ENCODE data around the gene TMEM156. TPM values are rescaled to one million over a fixed set of nuclear protein-coding genes. Genes with fewer than 3 reads are reported as not detected.
"Not testable (repeated sequence)": the region's sequence is repeated elsewhere in the genome, so short reads cannot be mapped to it uniquely, and the experiment has no call there.

The TMEM156 gene
- total RNA-seq, 4 donors from 2014 or later, result not detected

- Histone ChIP-seq H3K27ac (no peak overlapping the region), H3K4me3 (no peak overlapping the region), H3K9me3 (no peaks in the 10 kb centered on the region), H3K4me1 (no peaks in the 10 kb centered on the region), H3K36me3 (no peaks in the 10 kb centered on the region), H3K27me3 (no peaks in the 10 kb centered on the region)
- TF ChIP-seq EP300 (IDR thresholded peaks at IDR 0.05) (no peak), POLR2A (IDR thresholded peaks at IDR 0.05) (no peak), POLR2AphosphoS5 (IDR thresholded peaks at IDR 0.05) (no peak), CTCF (IDR thresholded peaks at IDR 0.05) (no peak)
- 82 to 100% methylated on average over 2 of the region's 5 CpGs for WGBS, 2 donors (ENCODE audit: low coverage in 1 of 2)
- no peak for ATAC-seq
These were observed 42.0 kb downstream of the TMEM156 start for GRCh38 chr4:38990241-38990640.

- WGBS, 2 donors (ENCODE audit: low coverage in 1 of 2), result 78 to 91% methylated on average over 4 to 6 of the region's 6 CpGs
- Histone ChIP-seq H3K9me3 (no peaks in the 10 kb centered on the region), H3K36me3 (no peaks in the 10 kb centered on the region), H3K27me3 (no peaks in the 10 kb centered on the region), H3K27ac (no peak overlapping the region), H3K4me3 (no peak overlapping the region), H3K4me1 (no peaks in the 10 kb centered on the region)
- no peak for ATAC-seq
- TF ChIP-seq EP300 (IDR thresholded peaks at IDR 0.05), result no peak
- TF ChIP-seq CTCF (IDR thresholded peaks at IDR 0.05), result no peak
- no peak for TF ChIP-seq POLR2A (IDR thresholded peaks at IDR 0.05)
- TF ChIP-seq POLR2AphosphoS5 (IDR thresholded peaks at IDR 0.05), result no peak
These were observed 42.7 kb downstream of the TMEM156 start for GRCh38 chr4:38989487-38989886.

- not testable (repeated sequence) for H3K27me3 ChIP-seq, ATAC-seq, H3K36me3 ChIP-seq, H3K27ac ChIP-seq, H3K9me3 ChIP-seq, H3K4me3 ChIP-seq, H3K4me1 ChIP-seq
- 80 to 96% methylated on average over 1 to 9 of the region's 9 CpGs for WGBS, 2 donors (ENCODE audit: low coverage in 1 of 2)
These were observed 43.9 kb downstream of the TMEM156 start for GRCh38 chr4:38988353-38988752.

- no peaks in the 10 kb centered on the region for H3K4me1 ChIP-seq
- H3K27me3 ChIP-seq, result no peaks in the 10 kb centered on the region
- no peak overlapping the region for H3K4me3 ChIP-seq
- H3K27ac ChIP-seq, result no peak overlapping the region
- no peaks in the 10 kb centered on the region for H3K36me3 ChIP-seq
- no peak for ATAC-seq
- no peaks in the 10 kb centered on the region for H3K9me3 ChIP-seq
- TF ChIP-seq CTCF (IDR thresholded peaks at IDR 0.05) (no peak), EP300 (IDR thresholded peaks at IDR 0.05) (no peak), POLR2AphosphoS5 (IDR thresholded peaks at IDR 0.05) (no peak), POLR2A (IDR thresholded peaks at IDR 0.05) (no peak)
These were observed 44.7 kb downstream of the TMEM156 start for GRCh38 chr4:38987491-38987890.

- H3K27me3 ChIP-seq, result no peaks in the 10 kb centered on the region
- no peaks in the 10 kb centered on the region for H3K36me3 ChIP-seq
- 78 to 89% methylated on average over 5 to 9 of the region's 10 CpGs for WGBS, 2 donors (ENCODE audit: low coverage in 1 of 2)
- TF ChIP-seq EP300 (IDR thresholded peaks at IDR 0.05) (no peak), CTCF (IDR thresholded peaks at IDR 0.05) (no peak), POLR2AphosphoS5 (IDR thresholded peaks at IDR 0.05) (no peak), POLR2A (IDR thresholded peaks at IDR 0.05) (no peak)
- H3K27ac ChIP-seq, result no peak overlapping the region
- no peak for ATAC-seq
- no peaks in the 10 kb centered on the region for H3K4me1 ChIP-seq
- H3K9me3 ChIP-seq, result no peaks in the 10 kb centered on the region
- no peak overlapping the region for H3K4me3 ChIP-seq
These were observed 46.7 kb downstream of the TMEM156 start for GRCh38 chr4:38985410-38986100.
